HG03571 (cell line): ENCODE measurements around the gene MYH7.

Experiments used
- ATAC-seq: cut with Tn5 transposase; IDR thresholded peaks from one replicate; pipeline ENCODE4 v1.9.1; 2021; ENCODE audit not compliant: unreplicated experiment

The MYH7 gene

DNA sequence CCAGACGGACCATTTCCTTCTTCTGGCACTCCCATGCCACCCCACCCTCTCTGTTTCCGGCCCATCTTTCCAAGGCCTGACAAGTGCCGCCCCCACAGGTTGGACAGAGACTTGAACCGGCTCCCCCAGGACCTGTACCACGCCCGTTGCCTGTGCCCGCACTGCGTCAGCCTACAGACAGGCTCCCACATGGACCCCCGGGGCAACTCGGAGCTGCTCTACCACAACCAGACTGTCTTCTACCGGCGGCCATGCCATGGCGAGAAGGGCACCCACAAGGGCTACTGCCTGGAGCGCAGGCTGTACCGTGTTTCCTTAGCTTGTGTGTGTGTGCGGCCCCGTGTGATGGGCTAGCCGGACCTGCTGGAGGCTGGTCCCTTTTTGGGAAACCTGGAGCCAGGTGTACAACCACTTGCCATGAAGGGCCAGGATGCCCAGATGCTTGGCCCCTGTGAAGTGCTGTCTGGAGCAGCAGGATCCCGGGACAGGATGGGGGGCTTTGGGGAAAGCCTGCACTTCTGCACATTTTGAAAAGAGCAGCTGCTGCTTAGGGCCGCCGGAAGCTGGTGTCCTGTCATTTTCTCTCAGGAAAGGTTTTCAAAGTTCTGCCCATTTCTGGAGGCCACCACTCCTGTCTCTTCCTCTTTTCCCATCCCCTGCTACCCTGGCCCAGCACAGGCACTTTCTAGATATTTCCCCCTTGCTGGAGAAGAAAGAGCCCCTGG, 59.8 kb downstream of the MYH7 start:
- ATAC-seq = no peak

- no peak for ATAC-seq
Measured at GRCh38 chr14:23373041-23373440, 62.4 kb downstream of the MYH7 start.

GRCh38 chr14:23372509-23372908, 63.0 kb downstream of the MYH7 start, which contains the start of gene IL25:
IL25 (plus strand) TSS chr14:23372809.
- no peak for ATAC-seq

DNA sequence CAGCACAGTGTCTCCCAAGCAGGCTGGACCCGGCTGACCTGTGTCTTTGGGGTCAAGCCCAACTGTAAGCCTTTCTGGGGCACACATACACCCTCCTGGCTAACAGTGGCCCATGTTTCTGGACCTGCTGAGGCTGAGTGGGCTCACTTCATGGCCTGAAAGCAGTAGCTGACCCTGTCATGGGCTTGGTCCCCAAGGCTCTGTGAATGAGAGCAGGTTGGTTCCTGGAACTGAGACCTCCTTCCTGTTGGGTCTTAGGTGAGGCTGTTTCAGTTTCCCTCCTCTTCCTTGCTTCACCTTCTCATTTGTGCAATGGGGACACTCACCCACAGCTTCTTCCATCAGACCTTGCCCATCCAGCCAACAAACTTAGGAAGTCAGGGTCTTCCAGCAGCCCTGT, 63.6 kb downstream of the MYH7 start:
- no peak for ATAC-seq

DNA sequence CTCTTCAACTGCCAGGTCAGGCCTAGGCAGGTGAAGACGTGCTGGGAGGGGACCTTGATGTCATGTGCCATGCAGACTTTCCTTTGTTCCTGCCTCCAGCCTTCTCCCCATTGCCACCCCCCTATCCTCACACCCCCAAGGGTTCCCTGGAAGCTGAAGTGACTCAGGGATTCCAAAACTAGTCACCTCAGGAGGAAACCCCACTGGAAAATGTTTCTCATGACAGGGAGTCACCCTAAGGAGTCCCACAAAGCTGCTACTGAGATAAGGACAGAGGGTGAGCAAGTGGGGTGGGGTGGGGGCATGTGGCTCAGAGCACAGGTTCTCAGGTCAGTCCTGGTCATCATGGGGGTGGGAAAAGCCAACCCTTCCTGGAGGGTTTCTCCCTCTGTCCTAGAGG, 65.2 kb downstream of the MYH7 start:
- no peak for ATAC-seq

DNA sequence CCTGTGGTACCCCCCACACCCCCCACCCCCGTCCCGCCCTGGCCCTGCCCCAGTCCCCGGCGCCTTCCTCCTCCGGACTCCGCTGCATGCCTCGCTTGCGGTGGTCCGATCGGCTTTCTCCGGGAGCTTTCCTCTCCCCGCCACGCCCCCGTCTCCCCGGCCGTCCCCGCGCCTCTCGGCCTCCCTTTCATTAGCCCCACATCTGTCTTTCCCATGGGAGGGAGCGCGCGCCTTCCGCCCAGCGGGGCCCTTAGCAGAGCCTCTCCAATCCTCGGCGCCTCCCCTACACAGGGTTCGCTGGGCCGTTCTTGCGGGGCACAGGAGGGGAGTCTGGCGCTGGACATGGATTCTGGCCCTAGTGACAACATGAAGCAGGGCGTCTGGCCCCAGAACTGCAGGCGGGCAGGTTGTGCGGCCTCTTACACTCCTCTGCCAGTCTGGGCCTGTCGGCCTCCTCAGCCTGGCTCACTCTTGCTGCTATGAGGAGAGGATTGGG, 69.0 kb downstream of the MYH7 start:
- no peak for ATAC-seq

GRCh38 chr14:23365732-23366425, 69.6 kb downstream of the MYH7 start:
- ATAC-seq = no peak

DNA sequence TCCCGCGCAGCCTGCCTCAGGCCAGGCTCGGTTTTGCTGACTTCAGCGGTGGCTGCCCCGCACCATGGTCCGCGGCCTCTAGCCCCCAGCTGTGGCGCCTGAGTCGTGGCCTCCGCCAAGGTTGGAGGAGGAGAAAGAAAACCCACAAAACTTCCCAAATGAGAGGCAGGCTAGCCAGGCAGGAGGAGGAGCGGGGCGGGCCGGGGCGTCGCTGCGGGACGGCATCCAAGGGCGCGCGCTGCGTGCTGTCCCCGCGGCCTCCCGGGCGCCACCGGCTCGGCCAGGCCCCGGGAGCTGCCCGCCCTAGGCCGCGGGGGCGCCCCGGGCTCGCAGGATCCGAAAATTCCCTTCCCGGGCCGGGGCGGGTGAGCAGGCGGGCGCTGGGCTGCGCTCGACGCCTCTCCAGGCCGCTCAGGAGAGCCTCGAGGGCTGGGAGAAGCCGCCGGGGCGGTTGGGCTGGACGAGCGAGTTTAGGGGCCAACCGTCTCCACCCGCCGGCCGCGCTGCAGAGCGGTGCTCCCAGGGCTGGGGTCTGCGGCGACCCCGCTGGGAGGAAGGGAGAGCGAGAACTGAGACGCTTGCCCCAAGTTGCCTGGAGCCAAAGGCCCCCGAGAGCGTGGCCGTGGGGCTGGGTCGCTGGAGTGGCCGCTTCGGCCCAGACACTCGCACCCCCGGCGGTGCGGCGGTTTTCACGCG, 70.3 kb downstream of the MYH7 start, which contains the start of gene EFS:
TSS of gene EFS (minus strand) at position 137 of the 696 bp plus-strand sequence. CDS start 147 bp downstream, outside the sequence.
- ATAC-seq = no peak

- no peak for ATAC-seq
Measured at GRCh38 chr14:23364164-23365035, 71.1 kb downstream of the MYH7 start.
